HCT116 (cell line): Measurements from ENCODE around the gene TLR9. TPM values are rescaled to one million over a fixed set of nuclear protein-coding genes. Genes with fewer than 3 reads are reported as not detected.
A peak's percentile ranks its signal among the peaks of the same experiment; 100 is the strongest.

Experiments used
- ATAC-seq: fragments of 200-7000 bp; cut with Tn5 transposase; 2 replicates; pipeline ENCODE4 v1.9.1; 2020; ENCODE audit warnings: mild to moderate bottlenecking, moderate library complexity
- BruUV-seq: library from RNA; stranded (reverse); fragments of 400-500 nt; replicated peaks from 2 replicates; lab custom pipeline; 2021; lab: Mats Ljungman, UMichigan
- CTCF ChIA-PET: fragments of 300-600 bp; sonication (Branson Sonifier 250); formaldehyde crosslinking; loops from one replicate; lab custom pipeline; 2021; ENCODE audit warnings: antibody characterized with exemption; lab: Charles Lee
- POLR2A ChIA-PET: fragments of 300-600, 350-600 bp; sonication (Branson Sonifier 250); formaldehyde crosslinking; loops from one replicate; lab custom pipeline; 2021; ENCODE audit warnings: antibody characterized with exemption; lab: Charles Lee
- RAD21 ChIA-PET, 2 experiments: fragments of 300-600 bp; sonication (Branson Sonifier 250); formaldehyde crosslinking; loops; one replicate each; lab custom pipeline; 2023; ENCODE audit warnings: low total read pairs in 2 of 2; ENCODE audit not compliant: uncharacterized antibody in 2 of 2, unreplicated experiment in 2 of 2, low non-redundant PET in 1 of 2; lab: Charles Lee
- DNase-seq: peaks from one replicate; pipeline ENCODE4 v3.0.0-alpha.2; 2010; ENCODE audit warnings: low read depth, low spot score
- H2AFZ ChIP-seq: fragments of 200-600 bp; shearing (Covaris generic), sonication (generic); 2 replicates; pipeline ENCODE4 v1.6.1; 2017; ENCODE audit warnings: low read depth, mixed run types, mixed read lengths, antibody characterized with exemption, low read length; ENCODE audit not compliant: poor library complexity, severe bottlenecking
- H3K27ac ChIP-seq: 2 replicates; pipeline ENCODE4 v1.5.1; 2012; ENCODE audit warnings: low read depth, low read length
- H3K27me3 ChIP-seq: fragments of 200-600 bp; sonication (generic); 2 replicates; pipeline ENCODE4 v1.6.1; 2016; ENCODE audit warnings: mixed run types, low read length, mixed read lengths; ENCODE audit not compliant: insufficient read depth
- H3K36me3 ChIP-seq, 2 experiments: fragments of 200-500 bp in 1 of 2; fragments of 200-600 bp in 1 of 2; sonication (Bioruptor generic) in 1 of 2; sonication (generic) in 1 of 2; 2 replicates each; pipeline versions ENCODE4 v1.5.1 to v1.6.1; 2014 to 2016; ENCODE audit warnings: low read length in 2 of 2, inconsistent platforms in 1 of 2, mixed read lengths in 1 of 2, mixed run types in 1 of 2; ENCODE audit not compliant: insufficient read depth in 2 of 2, control insufficient read depth in 1 of 2
- H3K4me1 ChIP-seq, 2 experiments: fragments of 200-600 bp in 1 of 2; sonication (generic) in 1 of 2; 2 replicates each; pipeline versions ENCODE4 v1.5.1 to v1.6.1; 2012 to 2017; ENCODE audit warnings: low read length in 2 of 2, inconsistent platforms in 1 of 2, mild to moderate bottlenecking in 1 of 2, mixed read lengths in 1 of 2, mixed run types in 1 of 2, moderate library complexity in 1 of 2; ENCODE audit not compliant: insufficient read depth in 2 of 2, control insufficient read depth in 1 of 2
- H3K4me2 ChIP-seq: fragments of 200-600 bp; sonication (generic); 2 replicates; pipeline ENCODE4 v1.6.1; 2017; ENCODE audit warnings: mixed run types, low read length, mixed read lengths
- H3K4me3 ChIP-seq, 2 experiments: fragments of 200-600 bp in 1 of 2; sonication (generic) in 1 of 2; replicated peaks in 1 of 2; 2 replicates each; pipeline ENCODE4 v1.5.1; 2011 to 2016; ENCODE audit warnings: low read length in 2 of 2, control low read depth in 1 of 2, low read depth in 1 of 2, mild to moderate bottlenecking in 1 of 2, mixed read lengths in 1 of 2, mixed run types in 1 of 2
- H3K79me2 ChIP-seq: fragments of 200-600 bp; sonication (generic); 2 replicates; pipeline ENCODE4 v1.6.1; 2017; ENCODE audit warnings: mild to moderate bottlenecking, mixed run types, low read length, moderate library complexity, mixed read lengths; ENCODE audit not compliant: insufficient read depth
- H3K9ac ChIP-seq: fragments of 200-600 bp; sonication (generic); 2 replicates; pipeline ENCODE4 v1.6.1; 2016; ENCODE audit warnings: low read length, mixed read lengths
- H3K9me2 ChIP-seq: fragments of 200-600 bp; sonication (generic), shearing (Covaris generic); 2 replicates; pipeline ENCODE4 v1.6.1; 2017; ENCODE audit warnings: mixed run types, mild to moderate bottlenecking, moderate library complexity; ENCODE audit not compliant: insufficient read depth
- H3K9me3 ChIP-seq, 2 experiments: fragments of 200-500 bp in 1 of 2; fragments of 200-600 bp in 1 of 2; sonication (Bioruptor generic) in 1 of 2; sonication (generic) in 1 of 2; 2 replicates each; pipeline ENCODE4 v1.6.1; 2014 to 2017; ENCODE audit warnings: low read length in 2 of 2, mixed read lengths in 2 of 2, inconsistent platforms in 1 of 2, low read depth in 1 of 2, mild to moderate bottlenecking in 1 of 2, mixed run types in 1 of 2, moderate library complexity in 1 of 2; ENCODE audit not compliant: control insufficient read depth in 1 of 2, insufficient read depth in 1 of 2
- H4K20me1 ChIP-seq: fragments of 200-600 bp; sonication (generic), shearing (Covaris generic); 2 replicates; pipeline ENCODE4 v1.6.1; 2017; ENCODE audit warnings: mixed run types, mild to moderate bottlenecking, moderate library complexity; ENCODE audit not compliant: insufficient read depth
- ATF3 ChIP-seq: IDR thresholded peaks from 2 replicates; pipeline ENCODE4 v1.6.1; 2012
- CBX3 ChIP-seq: IDR thresholded peaks from 2 replicates; pipeline ENCODE4 v1.6.1; 2012; ENCODE audit warnings: low read depth
- CEBPB ChIP-seq: IDR thresholded peaks from 2 replicates; pipeline ENCODE4 v1.6.1; 2012; ENCODE audit warnings: low read depth
- CTCF ChIP-seq, 3 experiments: fragments of 200-600 bp in 1 of 3; sonication (generic) in 1 of 3; IDR thresholded peaks in 2 of 3; conservative IDR thresholded peaks in 1 of 3; 2 replicates each; pipeline ENCODE4 v1.5.1; 2012 to 2017; ENCODE audit warnings: low read depth in 2 of 3, low read length in 2 of 3, antibody characterized with exemption in 1 of 3, borderline replicate concordance in 1 of 3, control low read depth in 1 of 3, mild to moderate bottlenecking in 1 of 3, mixed read lengths in 1 of 3, mixed run types in 1 of 3, moderate library complexity in 1 of 3; ENCODE audit not compliant: insufficient read depth in 1 of 3
- EGR1 ChIP-seq: IDR thresholded peaks from 2 replicates; pipeline ENCODE4 v1.6.1; 2012; ENCODE audit warnings: low read depth
- ELF1 ChIP-seq: IDR thresholded peaks from 2 replicates; pipeline ENCODE4 v1.6.1; 2012; ENCODE audit warnings: low read depth, borderline replicate concordance
- EZH2 ChIP-seq: fragments of 200-600 bp; sonication (generic); IDR thresholded peaks from 2 replicates; pipeline ENCODE4 v1.6.1; 2017; ENCODE audit warnings: antibody characterized with exemption, mixed run types
- FOSL1 ChIP-seq: IDR thresholded peaks from 2 replicates; pipeline ENCODE4 v1.6.1; 2012; ENCODE audit warnings: low read depth
- JUND ChIP-seq: IDR thresholded peaks from 2 replicates; pipeline ENCODE4 v1.6.1; 2012
- MAX ChIP-seq: IDR thresholded peaks from 2 replicates; pipeline ENCODE4 v1.6.1; 2012
- POLR2A ChIP-seq: IDR thresholded peaks from 2 replicates; pipeline ENCODE4 v1.7.0; 2011; ENCODE audit warnings: borderline replicate concordance; ENCODE audit not compliant: insufficient read depth, insufficient read length; ENCODE audit errors: extremely low read depth
- RAD21 ChIP-seq: IDR thresholded peaks from 2 replicates; pipeline ENCODE4 v1.6.1; 2012; ENCODE audit warnings: low read depth, mild to moderate bottlenecking
- REST ChIP-seq: IDR thresholded peaks from 2 replicates; pipeline ENCODE4 v1.6.1; 2012; ENCODE audit warnings: low read depth
- SIN3A ChIP-seq: IDR thresholded peaks from 2 replicates; pipeline ENCODE4 v1.6.1; 2012; ENCODE audit warnings: low read depth
- SP1 ChIP-seq: IDR thresholded peaks from 2 replicates; pipeline ENCODE4 v1.6.1; 2012; ENCODE audit warnings: low read depth
- SRF ChIP-seq: IDR thresholded peaks from 2 replicates; pipeline ENCODE4 v1.6.1; 2012; ENCODE audit warnings: low read depth
- TCF7L2 ChIP-seq: IDR thresholded peaks from 2 replicates; pipeline ENCODE4 v1.7.0; 2011; ENCODE audit warnings: borderline replicate concordance, inconsistent platforms; ENCODE audit not compliant: insufficient read depth, insufficient read length; ENCODE audit errors: extremely low read depth
- YY1 ChIP-seq: IDR thresholded peaks from 2 replicates; pipeline ENCODE4 v1.6.1; 2011; ENCODE audit warnings: low read length, low read depth, moderate library complexity, mild to moderate bottlenecking; ENCODE audit not compliant: insufficient replicate concordance; ENCODE audit errors: extremely low read depth
- ZBTB33 ChIP-seq: IDR thresholded peaks from 2 replicates; pipeline ENCODE4 v1.6.1; 2011; ENCODE audit warnings: mild to moderate bottlenecking, low read length, moderate library complexity; ENCODE audit not compliant: insufficient replicate concordance; ENCODE audit errors: extremely low read depth
- ZFX ChIP-seq: fragments of 450-650 bp; IDR thresholded peaks from 2 replicates; pipeline ENCODE4 v1.6.1; 2017
- intact Hi-C: fragments of 100-400 bp; cut with micrococcal nuclease; formaldehyde crosslinking; loops from 2 replicates; pipeline ENCODE4 v1.10.0; 2022
- total RNA-seq: library from RNA; stranded (reverse); gene quantifications from one replicate; pipeline ENCODE4 v1.2.1, GENCODE V29; 2021; ENCODE audit not compliant: unreplicated experiment

The TLR9 gene
- total RNA-seq, 1 experiment from 2014 or later: 0.15 TPM

GRCh38 chr3:52171514-52172261 is 53.8 kb downstream of the TLR9 start:
- ChIA-PET CTCF (no interaction called here), POLR2A (interaction anchor here (2.7 kb wide), 1 partner anchor 17 kb away, joined by 13 read pairs; the partner anchor contains the start of gene POC1A), RAD21 (no interaction called here)
- peak; percentile 27 for DNase-seq
- H3K4me2 ChIP-seq: peak overlapping the region; percentile 31
- H3K27me3 ChIP-seq: no peaks in the 10 kb centered on the region
- H3K4me3 ChIP-seq: no peak overlapping the region
- no peaks in the 10 kb centered on the region for H3K79me2 ChIP-seq
- H2AFZ ChIP-seq: no peak overlapping the region
- BruUV-seq: no TSS peak
- no peaks in the 10 kb centered on the region for H4K20me1 ChIP-seq
- peaks cover 6 to 15% of the 10 kb centered on the region in 2 experiments; a peak in 3 of 4 replicates for H3K4me1 ChIP-seq
- ATAC-seq: peak; percentile 68
- no peak overlapping the region for H3K9ac ChIP-seq
- no peak overlapping the region for H3K27ac ChIP-seq
- intact Hi-C loops: no loop called here
- H3K9me2 ChIP-seq: no peaks in the 10 kb centered on the region
- H3K36me3 ChIP-seq: no peaks in the 10 kb centered on the region
- H3K9me3 ChIP-seq: no peaks in the 10 kb centered on the region
- TF ChIP-seq ZBTB33 (no peak), EZH2 (no peak), FOSL1 (peak; percentile 98), SP1 (peak; percentile 86), YY1 (no peak), RAD21 (peak; percentile 38; the same call in 1 of the 2 replicates), JUND (peak; percentile 93), CBX3 (peak; percentile 83), SIN3A (no peak), ATF3 (no peak), ZFX (no peak), REST (no peak), SRF (peak; percentile 41; the same call in 1 of the 2 replicates), EGR1 (0 out of 2 replicates have a peak, but pooled peaks have one; percentile 44), TCF7L2 (no peak), POLR2A (no peak), ELF1 (no peak), MAX (no peak; the same call in 1 of the 2 replicates), CTCF (IDR thresholded peaks at IDR 0.05 in 2 of 3, conservative IDR thresholded peaks at IDR 0.05 in 1 of 3; ENCODE audit: borderline replicate concordance in 1 of 3, insufficient read depth in 1 of 3, low read depth in 2 of 3, low read length in 2 of 3) (peak in 1 of 3 experiments; percentile 9; a peak in 1 of 6 replicates), CEBPB (peak; percentile 88)
